ENCODE measurements around the gene SMARCD2. TPM values are rescaled to one million over a fixed set of nuclear protein-coding genes. Genes with fewer than 3 reads are reported as not detected.
A peak's percentile ranks its signal among the peaks of the same experiment; 100 is the strongest.
"Not testable (repeated sequence)": the region's sequence is repeated elsewhere in the genome, so short reads cannot be mapped to it uniquely, and the experiment has no call there.

The SMARCD2 gene
- 73.6 and 75.5 TPM in 2 replicates for total RNA-seq (2014; rRNA removed; shearing (Covaris generic))
- polyA plus RNA-seq (2014; cell fraction: nucleus; rRNA removed): 107 and 153 TPM in 2 replicates

DNA sequence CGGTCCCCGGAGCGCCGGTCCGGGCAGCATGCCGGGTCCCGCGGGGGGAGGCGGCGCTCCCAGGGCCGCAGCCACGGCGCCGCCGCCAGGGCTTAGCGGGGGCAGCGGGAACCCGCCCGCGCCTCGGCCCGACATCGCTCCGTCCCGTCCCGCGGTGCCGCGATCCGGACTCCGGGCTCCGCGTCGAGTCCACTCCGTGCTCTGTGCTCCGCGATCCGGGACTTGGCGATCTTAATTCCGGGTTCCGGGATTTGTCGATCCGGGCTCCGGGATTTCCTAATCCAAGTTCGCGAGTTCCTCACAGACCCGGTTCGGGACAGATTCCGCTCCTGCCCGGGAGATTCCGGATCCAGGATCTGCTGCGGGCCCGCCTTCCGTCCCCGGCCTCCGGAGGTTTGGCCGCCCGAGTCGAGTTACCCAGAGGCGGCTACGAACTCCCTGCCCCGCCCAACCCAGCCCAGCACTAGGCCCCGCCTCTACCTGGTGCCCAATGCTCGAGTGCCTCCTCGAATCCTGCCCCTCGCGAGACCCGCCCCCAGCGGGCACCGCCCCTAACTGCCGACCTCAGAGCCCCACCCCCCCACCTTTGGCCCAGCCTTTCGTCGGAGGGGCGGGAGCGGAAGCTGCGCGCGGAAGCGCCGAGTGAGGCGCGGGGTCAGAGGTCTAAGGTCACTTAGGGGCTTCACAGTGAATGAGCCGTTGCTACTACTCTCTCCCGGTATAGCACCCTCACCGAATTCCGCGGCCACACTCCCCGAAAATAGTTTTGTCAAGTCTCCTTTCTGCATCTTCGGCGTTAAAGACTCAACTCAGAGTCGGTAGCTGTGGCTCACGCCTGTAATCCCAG is at the start of gene SMARCD2:
Gene SMARCD2 (minus strand): TSS at position 146 of the 847 bp plus-strand sequence. CDS start 11 bp downstream, at position 135.
- peak; percentile 98 for DNase-seq (ENCODE audit: extremely low read depth, low read depth)

- peak; percentile 27 for DNase-seq (ENCODE audit: extremely low read depth, low read depth)
Observed at GRCh38 chr17:63889026-63889848, 46.8 kb upstream of the SMARCD2 start.

- DNase-seq (ENCODE audit: extremely low read depth, low read depth): not testable (repeated sequence)
Observed at GRCh38 chr17:63885119-63885518, 42.6 kb upstream of the SMARCD2 start.

DNA sequence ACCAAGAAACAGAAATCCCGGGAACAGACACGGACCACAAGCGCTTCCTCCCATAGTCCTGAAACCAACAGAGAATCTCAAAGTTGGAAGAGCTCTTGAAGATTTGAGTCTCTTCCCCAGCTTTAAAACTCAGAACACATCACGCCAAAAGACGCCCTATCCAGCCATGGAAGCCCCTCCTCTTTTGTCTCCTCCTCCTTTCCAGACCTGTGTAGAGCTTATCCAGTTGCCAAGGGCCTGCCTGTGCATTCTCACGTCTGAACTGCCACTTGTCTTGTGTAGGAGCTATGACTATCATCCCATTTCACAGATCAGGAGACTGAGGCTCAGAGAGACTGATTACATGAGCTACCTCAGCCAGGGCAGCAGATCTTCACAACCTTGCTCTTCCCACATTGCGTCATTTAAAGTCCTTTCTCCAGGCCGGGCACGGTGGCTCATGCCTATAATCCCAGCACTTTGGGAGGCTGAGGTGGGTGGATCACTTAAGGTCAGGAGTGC is 40.2 kb upstream of the SMARCD2 start:
- DNase-seq (ENCODE audit: extremely low read depth, low read depth): not testable (repeated sequence)

DNA sequence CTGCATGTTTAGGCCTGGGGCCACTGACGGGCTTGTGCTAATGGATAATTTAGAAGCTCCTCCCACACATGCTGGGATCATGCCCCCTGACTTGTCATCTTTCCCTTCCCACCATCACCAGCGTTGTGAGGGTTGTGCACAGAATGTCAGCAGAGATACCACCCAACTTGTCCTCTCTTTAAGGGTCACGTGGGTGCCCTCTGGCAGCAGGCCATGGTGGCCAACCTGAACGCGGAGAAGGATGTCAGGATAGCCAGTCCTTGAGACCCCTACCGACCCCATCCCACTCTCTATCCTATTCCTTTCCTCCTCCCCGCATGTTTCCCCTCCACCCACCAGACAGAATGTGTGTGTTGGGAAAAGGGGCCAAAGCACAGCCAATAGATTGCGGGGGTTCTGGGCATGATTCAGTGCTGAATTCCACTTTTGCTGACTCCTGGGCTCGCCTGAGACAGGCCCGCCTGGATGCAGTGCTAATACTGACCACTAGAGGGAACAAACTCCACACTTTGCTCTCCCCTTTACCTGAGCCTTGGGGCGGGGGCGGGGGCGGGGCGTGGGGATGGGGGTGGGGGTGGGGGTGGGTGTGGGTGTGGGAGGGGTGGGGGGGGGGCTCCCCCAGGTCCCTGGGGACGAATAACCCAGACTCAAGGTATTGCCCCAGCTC is 39.6 kb upstream of the SMARCD2 start, which contains the start of gene GH2:
Gene GH2 (minus strand): TSS at position 10 of the 667 bp plus-strand sequence. CDS start 143 bp downstream, outside the sequence.
- DNase-seq (ENCODE audit: extremely low read depth, low read depth): peak; percentile 54

GRCh38 chr17:63881337-63881736 is 38.9 kb upstream of the SMARCD2 start:
- not testable (repeated sequence) for DNase-seq (ENCODE audit: extremely low read depth, low read depth)

DNA sequence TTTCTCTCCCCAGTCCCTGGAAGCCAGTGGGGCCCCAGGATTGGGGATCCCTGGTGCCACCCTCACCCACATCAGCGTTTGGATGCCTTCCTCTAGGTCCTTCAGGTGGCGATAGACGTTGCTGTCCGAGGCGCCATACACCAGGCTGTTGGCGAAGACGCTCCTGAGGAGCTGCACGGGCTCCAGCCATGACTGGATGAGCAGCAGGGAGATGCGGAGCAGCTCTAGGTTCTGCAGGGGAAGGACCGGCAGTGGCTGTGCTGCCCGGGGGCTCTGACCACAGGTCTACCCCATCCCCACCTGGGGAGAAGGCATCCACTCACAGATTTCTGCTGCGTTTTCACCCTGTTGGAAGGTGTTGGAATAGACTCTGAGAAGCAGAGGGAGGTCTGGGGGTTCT is 38.2 kb upstream of the SMARCD2 start:
- no peak for DNase-seq (ENCODE audit: extremely low read depth, low read depth)

DNA sequence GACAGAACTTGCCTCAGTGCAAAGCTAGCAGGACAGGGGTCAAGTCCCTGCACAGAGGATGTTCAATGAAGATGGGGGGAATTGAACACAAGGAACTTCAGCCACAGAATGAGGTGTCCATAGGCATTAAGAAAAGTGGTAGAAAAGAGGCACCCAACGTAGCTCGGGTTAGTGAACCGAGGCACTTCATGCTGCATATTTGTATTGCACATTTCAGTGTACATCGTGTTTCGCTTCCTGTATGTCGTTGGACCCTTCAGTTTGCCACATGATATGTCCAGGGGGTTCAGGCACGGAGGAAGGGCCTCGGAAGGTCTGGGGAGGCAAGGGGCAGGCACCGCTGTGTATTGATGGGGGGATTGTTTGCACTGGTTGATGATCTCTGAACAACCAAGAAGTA is 35.9 kb upstream of the SMARCD2 start:
- not testable (repeated sequence) for DNase-seq (ENCODE audit: extremely low read depth, low read depth)

- DNase-seq (ENCODE audit: extremely low read depth, low read depth): not testable (repeated sequence)
Observed at GRCh38 chr17:63874693-63875092, 32.2 kb upstream of the SMARCD2 start.

DNA sequence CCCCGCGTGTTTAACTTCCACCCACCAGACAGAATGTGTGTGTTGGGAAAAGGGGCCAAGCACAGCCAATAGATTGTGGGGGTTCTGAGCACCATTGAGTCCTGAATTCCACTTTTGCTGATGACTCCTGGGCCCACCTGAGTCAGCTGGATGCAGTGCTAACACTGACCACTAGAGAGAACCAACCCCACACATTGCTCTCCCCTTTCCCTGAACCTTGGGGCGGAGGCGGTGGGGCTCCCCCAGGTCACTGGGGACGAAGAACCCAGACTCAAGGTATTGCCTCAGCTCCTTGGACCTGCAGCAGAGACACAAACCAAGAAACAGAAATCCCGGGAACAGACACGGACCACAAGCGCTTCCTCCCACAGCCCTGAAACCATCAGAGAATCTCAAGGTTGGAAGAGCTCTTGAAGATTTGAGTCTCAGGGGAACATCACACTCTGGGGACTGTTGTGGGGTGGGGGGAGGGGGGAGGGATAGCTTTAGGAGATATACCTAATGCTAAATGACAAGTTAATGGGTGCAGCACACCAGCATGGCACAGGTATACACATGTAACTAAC is 31.7 kb upstream of the SMARCD2 start:
- DNase-seq (ENCODE audit: extremely low read depth, low read depth): not testable (repeated sequence)

DNA sequence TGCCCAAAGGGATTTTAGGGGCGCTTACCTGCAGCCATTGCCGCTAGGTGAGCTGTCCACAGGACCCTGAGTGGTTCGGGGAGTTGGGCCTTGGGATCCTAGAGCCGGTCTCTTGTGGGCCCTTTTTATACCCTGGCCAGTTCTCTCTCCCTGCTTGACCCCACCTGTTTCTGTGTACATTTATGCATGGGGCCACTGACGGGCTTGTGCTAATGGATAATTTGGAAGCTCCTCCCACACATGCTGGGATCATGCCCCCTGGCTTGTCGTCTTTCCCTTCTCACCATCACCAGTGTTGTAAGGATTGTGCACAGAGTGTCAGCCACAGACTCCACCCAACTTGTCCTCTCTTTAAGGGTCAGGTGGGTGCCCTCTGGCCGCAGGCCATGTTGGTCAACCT is 31.1 kb upstream of the SMARCD2 start, which contains the start of gene CSH2:
Gene CSH2 (minus strand): TSS at position 101 of the 400 bp plus-strand sequence. CDS start 63 bp downstream, at position 38.
- DNase-seq (ENCODE audit: extremely low read depth, low read depth): not testable (repeated sequence)

- DNase-seq (ENCODE audit: extremely low read depth, low read depth): not testable (repeated sequence)
Observed at GRCh38 chr17:63871646-63872365, 29.3 kb upstream of the SMARCD2 start.

DNA sequence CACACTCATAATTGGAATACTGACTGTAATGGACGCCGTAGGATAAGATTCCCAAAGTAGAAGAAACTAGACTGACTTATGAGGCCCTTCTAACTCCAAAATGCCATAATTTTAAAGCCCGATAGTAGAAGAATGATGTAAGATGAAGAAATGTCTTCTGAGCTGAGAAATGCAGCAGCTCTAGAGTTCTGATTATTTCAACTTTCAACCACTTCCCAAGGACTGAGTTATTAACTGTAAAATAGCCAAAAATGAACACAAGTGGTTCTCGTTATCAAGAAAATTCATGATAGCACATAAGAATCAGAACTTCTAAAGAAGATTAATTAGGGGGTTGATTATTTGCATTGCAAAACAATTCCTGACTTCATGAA is 27.8 kb upstream of the SMARCD2 start:
- not testable (repeated sequence) for DNase-seq (ENCODE audit: extremely low read depth, low read depth)

DNA sequence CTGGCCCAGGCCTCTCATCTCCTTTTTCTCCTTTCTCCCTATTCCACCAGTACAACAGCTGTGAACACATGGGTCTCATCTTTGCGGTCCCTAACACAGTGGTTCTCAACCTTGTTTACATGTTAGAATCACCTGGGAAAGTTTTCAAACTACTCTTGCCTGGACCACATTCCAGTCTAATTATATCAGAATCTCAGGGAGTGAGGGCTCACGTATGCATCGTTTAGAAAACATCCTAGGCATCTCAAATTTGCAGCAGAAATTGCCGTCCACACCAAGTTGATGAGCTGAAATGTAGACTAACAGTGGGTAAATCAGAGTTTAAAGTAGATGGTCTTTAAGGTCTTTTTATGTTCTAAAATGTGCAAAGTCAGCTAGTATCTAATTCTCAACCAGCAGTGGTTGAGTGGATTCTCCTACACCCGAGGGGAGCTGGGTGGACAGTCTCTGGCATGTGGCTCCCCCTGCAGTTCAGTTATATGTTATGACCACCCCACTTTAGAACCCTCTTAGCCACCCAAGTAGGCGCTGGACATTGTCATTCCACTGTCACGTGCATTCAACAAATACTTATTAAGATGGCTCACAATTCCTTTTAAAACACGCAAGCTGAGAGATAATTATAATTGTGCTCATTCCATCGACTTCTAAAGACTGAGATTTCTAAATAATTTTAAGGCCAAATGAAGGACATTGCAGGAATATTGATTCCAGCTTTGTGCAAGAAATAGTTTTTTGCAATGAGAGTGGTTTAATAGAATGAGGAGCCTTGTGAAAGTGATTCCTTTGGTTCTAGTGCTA is 27.2 kb upstream of the SMARCD2 start:
- DNase-seq (ENCODE audit: extremely low read depth, low read depth): not testable (repeated sequence)

DNA sequence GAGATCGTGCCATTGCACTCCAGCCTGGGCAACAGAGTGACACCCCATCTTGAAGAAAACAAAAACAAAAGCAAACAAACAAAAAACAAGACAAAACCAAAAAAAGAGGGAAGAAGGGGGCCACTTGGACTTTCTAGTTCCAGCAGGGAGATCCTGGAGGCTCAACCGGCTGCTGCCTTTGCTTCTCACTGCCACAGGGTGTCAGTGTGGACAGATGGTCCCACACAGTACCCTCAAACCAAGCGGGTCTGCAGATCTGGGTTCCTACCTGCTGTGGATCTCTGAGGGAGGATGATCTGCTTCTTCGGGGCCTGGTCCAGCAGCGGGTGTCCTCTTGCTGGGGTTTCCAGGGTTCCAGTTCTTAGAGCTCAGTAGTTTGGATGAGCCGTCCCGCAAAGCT is 24.1 kb upstream of the SMARCD2 start:
- not testable (repeated sequence) for DNase-seq (ENCODE audit: extremely low read depth, low read depth)

- no peak for DNase-seq (ENCODE audit: extremely low read depth, low read depth)
Observed at GRCh38 chr17:63859257-63859656, 16.8 kb upstream of the SMARCD2 start.

GRCh38 chr17:63856425-63856824 is 13.9 kb upstream of the SMARCD2 start:
- not testable (repeated sequence) for DNase-seq (ENCODE audit: extremely low read depth, low read depth)

DNA sequence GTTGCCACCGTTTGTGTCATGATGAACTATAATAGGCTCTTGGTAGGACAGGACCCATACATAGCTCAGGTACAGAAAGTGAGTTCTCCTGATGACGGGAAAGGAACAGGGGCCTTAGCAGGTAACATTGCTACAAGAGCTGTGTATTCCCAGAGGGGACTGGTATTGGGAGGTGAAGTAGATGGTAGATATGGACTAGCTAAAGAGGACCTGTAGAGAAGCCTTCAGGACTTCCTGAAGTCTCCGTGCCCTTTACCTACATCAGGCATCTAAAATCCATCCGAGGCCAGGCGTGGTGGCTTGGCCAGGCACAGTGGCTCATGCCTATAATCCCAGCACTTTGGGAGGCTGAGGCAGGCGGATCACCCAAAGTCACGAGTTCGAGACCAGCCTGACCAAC is 12.7 kb upstream of the SMARCD2 start:
- DNase-seq (ENCODE audit: extremely low read depth, low read depth): no peak

Data from NCI-H460 (cell line).